Loucy (cell line): ENCODE measurements around the gene KRTAP10-3.
"Not testable (repeated sequence)": the region's sequence is repeated elsewhere in the genome, so short reads cannot be mapped to it uniquely, and the experiment has no call there.

Experiments used
- H2AFZ ChIP-seq: fragments of 200-600 bp; sonication (generic); 2 replicates; pipeline ENCODE4 v1.6.0; 2016; ENCODE audit warnings: antibody characterized with exemption, mild to moderate bottlenecking, low read length, moderate library complexity
- H3F3A ChIP-seq: fragments of 200-600 bp; 2 replicates; pipeline ENCODE4 v1.6.0; 2016; ENCODE audit warnings: antibody characterized with exemption, low read depth, mild to moderate bottlenecking
- H3K27me3 ChIP-seq: fragments of 200-600 bp; sonication (generic); 2 replicates; pipeline ENCODE4 v1.6.1; 2014; ENCODE audit warnings: low read length, mild to moderate bottlenecking; ENCODE audit not compliant: insufficient read depth, poor library complexity, severe bottlenecking
- H3K36me3 ChIP-seq: fragments of 200-600 bp; sonication (generic); 2 replicates; pipeline ENCODE4 v1.6.1; 2016; ENCODE audit warnings: low read length; ENCODE audit not compliant: insufficient read depth
- H3K4me1 ChIP-seq: fragments of 200-600 bp; sonication (generic); 2 replicates; pipeline ENCODE4 v1.5.1; 2014; ENCODE audit warnings: low read length, mild to moderate bottlenecking; ENCODE audit not compliant: insufficient read depth, poor library complexity, severe bottlenecking
- H3K4me2 ChIP-seq: fragments of 200-600 bp; sonication (generic); 2 replicates; pipeline ENCODE4 v1.6.0; 2014; ENCODE audit warnings: antibody characterized with exemption, low read length, low read depth, mild to moderate bottlenecking; ENCODE audit not compliant: poor library complexity, severe bottlenecking
- H3K4me3 ChIP-seq: fragments of 200-600 bp; sonication (generic); 2 replicates; pipeline ENCODE4 v1.5.1; 2014; ENCODE audit warnings: low read length, mild to moderate bottlenecking, mixed read lengths; ENCODE audit not compliant: poor library complexity, severe bottlenecking
- H3K79me2 ChIP-seq: fragments of 200-600 bp; sonication (generic); 2 replicates; pipeline ENCODE4 v1.6.1; 2014; ENCODE audit warnings: low read length; ENCODE audit not compliant: insufficient read depth
- H3K9ac ChIP-seq: fragments of 200-600 bp; sonication (generic); 2 replicates; pipeline ENCODE4 v1.6.0; 2014; ENCODE audit warnings: mild to moderate bottlenecking, low read depth, low read length, moderate library complexity; ENCODE audit not compliant: poor library complexity, severe bottlenecking
- H3K9me2 ChIP-seq: fragments of 200-600 bp; sonication (generic); replicated peaks from 2 replicates; pipeline ENCODE4 v1.6.1; 2016; ENCODE audit warnings: low read depth, low read length, mixed read lengths
- H3K9me3 ChIP-seq: fragments of 200-600 bp; sonication (generic); 2 replicates; pipeline ENCODE4 v1.6.1; 2014; ENCODE audit warnings: mild to moderate bottlenecking, antibody characterized with exemption, low read length, low read depth; ENCODE audit not compliant: insufficient read depth
- H4K20me1 ChIP-seq: fragments of 200-600 bp; sonication (generic); 2 replicates; pipeline ENCODE4 v1.6.0; 2014; ENCODE audit warnings: antibody characterized with exemption, low read length, mild to moderate bottlenecking; ENCODE audit not compliant: insufficient read depth, poor library complexity, severe bottlenecking
- CTCF ChIP-seq: fragments of 200-600 bp; sonication (generic); conservative IDR thresholded peaks from 2 replicates; pipeline ENCODE4 v1.5.1; 2014; ENCODE audit warnings: mild to moderate bottlenecking, antibody characterized with exemption, low read length
- EZH2phosphoT487 ChIP-seq: fragments of 200-600 bp; IDR thresholded peaks from 2 replicates; pipeline ENCODE4 v1.6.1; 2018; ENCODE audit warnings: antibody characterized with exemption, mild to moderate bottlenecking, moderate library complexity, borderline replicate concordance

Gene KRTAP10-3

GRCh38 chr21:44602463-44602850 lies 43.9 kb upstream of the KRTAP10-3 start:
- H2AFZ ChIP-seq = no peak overlapping the region
- H3K27me3 ChIP-seq = no peaks in the 10 kb centered on the region

GRCh38 chr21:44601596-44602462 lies 43.2 kb upstream of the KRTAP10-3 start:
- H3K9me3 ChIP-seq = no peaks in the 10 kb centered on the region
- H3K9ac ChIP-seq = no peak overlapping the region
- no peaks in the 10 kb centered on the region for H3K4me1 ChIP-seq
- no peaks in the 10 kb centered on the region for H3F3A ChIP-seq
- no peak overlapping the region for H3K4me2 ChIP-seq
- no peak overlapping the region for H2AFZ ChIP-seq
- no peak overlapping the region for H3K4me3 ChIP-seq
- no peaks in the 10 kb centered on the region for H3K9me2 ChIP-seq
- H3K79me2 ChIP-seq = no peaks in the 10 kb centered on the region
- H4K20me1 ChIP-seq = no peaks in the 10 kb centered on the region
- TF ChIP-seq EZH2phosphoT487 = no peak
- TF ChIP-seq CTCF = no peak
- no peaks in the 10 kb centered on the region for H3K36me3 ChIP-seq
- no peaks in the 10 kb centered on the region for H3K27me3 ChIP-seq

More at GRCh38 chr21:44602463-44602850, 43.9 kb upstream of the KRTAP10-3 start:
- Histone ChIP-seq H3K4me1 (no peaks in the 10 kb centered on the region), H3K9ac (no peak overlapping the region), H4K20me1 (no peaks in the 10 kb centered on the region), H3K4me3 (no peak overlapping the region), H3K79me2 (no peaks in the 10 kb centered on the region), H3F3A (no peaks in the 10 kb centered on the region), H3K4me2 (no peak overlapping the region), H3K9me2 (no peaks in the 10 kb centered on the region), H3K9me3 (no peaks in the 10 kb centered on the region), H3K36me3 (no peaks in the 10 kb centered on the region)
- TF ChIP-seq EZH2phosphoT487 = no peak
- TF ChIP-seq CTCF = no peak

GRCh38 chr21:44601091-44601490 lies 42.5 kb upstream of the KRTAP10-3 start:
- not testable (repeated sequence) for H3K9me3 ChIP-seq, H3K27me3 ChIP-seq, H3K9me2 ChIP-seq, H3K9ac ChIP-seq, H3K36me3 ChIP-seq, H3K4me1 ChIP-seq, H2AFZ ChIP-seq, H3K4me3 ChIP-seq, H3K79me2 ChIP-seq, H3F3A ChIP-seq, H3K4me2 ChIP-seq, H4K20me1 ChIP-seq

GRCh38 chr21:44600118-44600978 lies 41.8 kb upstream of the KRTAP10-3 start, which contains the start of gene KRTAP10-7:
Gene KRTAP10-7 (plus strand): TSS chr21:44600597. CDS start chr21:44600622, 25 bp downstream.
- not testable (repeated sequence) for H3K27me3 ChIP-seq, H3K4me1 ChIP-seq

More at GRCh38 chr21:44600118-44600978, 41.8 kb upstream of the KRTAP10-3 start, which contains the start of gene KRTAP10-7:
- not testable (repeated sequence) for H3K9me2 ChIP-seq, H3K9ac ChIP-seq, H3K4me3 ChIP-seq, H3F3A ChIP-seq, H4K20me1 ChIP-seq, H3K79me2 ChIP-seq, H3K4me2 ChIP-seq, H3K9me3 ChIP-seq, H2AFZ ChIP-seq, H3K36me3 ChIP-seq
